Epithelial cell of proximal tubule (primary cell): ENCODE data around the gene SIRPD. TPM values are rescaled to one million over a fixed set of nuclear protein-coding genes. Genes with fewer than 3 reads are reported as not detected.
"Not testable (repeated sequence)": the region's sequence is repeated elsewhere in the genome, so short reads cannot be mapped to it uniquely, and the experiment has no call there.

Experiments
- DNase-seq: peaks from one replicate; pipeline ENCODE4 v3.0.0-alpha.2; 2011; ENCODE audit warnings: low read depth
- H3K4me3 ChIP-seq: 2 replicates; pipeline ENCODE4 v1.5.1; 2011; ENCODE audit warnings: low read depth, mild to moderate bottlenecking, low read length
- CTCF ChIP-seq: conservative IDR thresholded peaks from 2 replicates; pipeline ENCODE4 v1.5.1; 2012; ENCODE audit warnings: low read depth, mild to moderate bottlenecking, low read length
- total RNA-seq: library from RNA; depleted of rRNA; stranded (reverse); fragments of >200 nt; gene quantifications from 2 replicates; pipeline ENCODE4 v1.2.3, GENCODE V29; 2015

SIRPD gene
- total RNA-seq, 1 donor from 2014 or later: not detected

- DNase-seq: no peak
- TF ChIP-seq CTCF: no peak
- no peak overlapping the region for H3K4me3 ChIP-seq
Measured at GRCh38 chr20:1499528-1500420, 57.7 kb downstream of the SIRPD start.

- not testable (repeated sequence) for H3K4me3 ChIP-seq, DNase-seq
Measured at GRCh38 chr20:1497371-1497770, 60.1 kb downstream of the SIRPD start.

GRCh38 chr20:1496930-1497329, 60.6 kb downstream of the SIRPD start:
- no peak for DNase-seq
- no peak for TF ChIP-seq CTCF
- H3K4me3 ChIP-seq: no peak overlapping the region

- no peak for DNase-seq
- no peak overlapping the region for H3K4me3 ChIP-seq
- TF ChIP-seq CTCF: no peak
Measured at GRCh38 chr20:1494436-1494835, 63.1 kb downstream of the SIRPD start.

- DNase-seq: no peak
- no peak for TF ChIP-seq CTCF
- H3K4me3 ChIP-seq: no peak overlapping the region
Measured at GRCh38 chr20:1493536-1493935, 64.0 kb downstream of the SIRPD start.

GRCh38 chr20:1491860-1492642, 65.5 kb downstream of the SIRPD start:
- no peak for TF ChIP-seq CTCF
- DNase-seq: no peak
- H3K4me3 ChIP-seq: no peak overlapping the region

DNA sequence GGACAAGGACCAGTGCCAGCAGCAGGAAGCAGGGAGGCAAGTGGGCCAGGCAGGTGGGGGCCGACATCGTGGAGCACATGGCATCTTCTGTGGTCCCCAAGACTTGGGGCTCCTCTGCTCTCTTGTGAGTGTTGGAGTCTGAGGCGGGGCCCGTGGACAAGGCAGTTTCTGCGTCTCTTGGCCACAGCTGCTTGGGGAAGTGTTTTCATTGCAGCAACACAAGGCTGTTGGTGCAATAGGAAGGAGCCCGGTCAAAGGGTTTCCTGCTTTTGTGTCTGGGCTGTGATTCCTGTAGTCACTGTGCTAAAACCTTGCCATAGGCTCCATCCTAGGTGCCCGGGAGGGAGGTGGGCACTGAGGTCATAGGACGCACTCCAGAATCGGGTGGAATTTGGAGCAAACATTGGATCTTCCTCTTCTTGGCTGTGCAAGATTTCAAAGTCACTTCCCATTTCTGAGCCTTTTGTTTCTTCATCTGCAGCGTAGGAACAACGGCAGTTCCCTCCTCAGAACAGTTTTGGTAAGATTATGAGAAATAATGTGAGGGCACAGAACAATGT, 66.1 kb downstream of the SIRPD start, which contains the start of gene SIRPB2:
Gene SIRPB2, minus strand, starts transcription at position 140 of the 560 bp plus-strand sequence. Its CDS starts 61 bp downstream, at position 79.
- DNase-seq: no peak
- H3K4me3 ChIP-seq: no peak within 1 kb of the TSS
- TF ChIP-seq CTCF: no peak
